Skeletal muscle cell (primary cell): ENCODE data around the gene MIER1.

ENCODE experiments used
- DNase-seq: peaks from one replicate; pipeline ENCODE4 v3.0.0-alpha.2; 2010; ENCODE audit warnings: low read depth
- H3K4me3 ChIP-seq: 2 replicates; pipeline ENCODE4 v1.5.1; 2011; ENCODE audit warnings: low read depth, mild to moderate bottlenecking, control low read depth, low read length, moderate library complexity

The MIER1 gene

DNA sequence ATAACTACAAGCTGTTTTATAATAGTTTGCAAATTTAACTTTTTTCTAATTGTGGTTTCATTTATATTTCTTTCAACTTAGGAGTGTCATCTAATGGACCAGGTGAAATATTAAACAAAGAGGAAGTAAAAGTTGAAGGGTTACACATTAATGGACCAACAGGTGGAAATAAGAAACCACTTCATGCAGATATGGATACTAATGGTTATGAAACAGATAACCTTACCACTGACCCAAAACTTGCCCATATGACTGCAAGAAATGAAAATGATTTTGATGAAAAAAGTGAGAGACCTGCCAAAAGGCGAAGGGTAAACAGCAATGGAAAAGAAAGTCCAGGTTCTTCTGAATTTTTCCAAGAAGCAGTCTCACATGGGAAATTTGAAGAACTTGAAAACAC is 59.7 kb downstream of the MIER1 start:
- no peak overlapping the region for H3K4me3 ChIP-seq
- no peak for DNase-seq

- no peak for DNase-seq
- no peak overlapping the region for H3K4me3 ChIP-seq
Observed at GRCh38 chr1:66985835-66986234, 61.0 kb downstream of the MIER1 start.

DNA sequence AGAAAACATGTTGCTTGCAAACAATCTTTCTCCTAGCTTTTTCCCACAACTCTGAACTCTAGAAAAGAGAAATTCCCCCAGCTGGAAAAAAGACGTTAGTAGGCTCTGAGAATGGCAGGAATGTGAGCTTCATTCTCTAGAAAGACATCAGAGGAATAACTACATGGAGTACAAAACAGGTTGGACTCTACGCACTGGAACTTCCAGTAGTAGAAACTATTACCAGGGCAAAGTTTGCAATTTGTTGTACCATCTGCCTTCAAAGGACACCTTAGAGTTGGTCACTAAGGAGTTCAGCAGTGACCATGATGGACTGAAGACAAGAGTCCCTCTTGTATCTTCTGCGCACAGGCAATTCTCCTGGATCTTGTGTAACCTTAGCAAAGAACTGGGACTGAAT is 68.3 kb downstream of the MIER1 start:
- DNase-seq, result no peak

DNA sequence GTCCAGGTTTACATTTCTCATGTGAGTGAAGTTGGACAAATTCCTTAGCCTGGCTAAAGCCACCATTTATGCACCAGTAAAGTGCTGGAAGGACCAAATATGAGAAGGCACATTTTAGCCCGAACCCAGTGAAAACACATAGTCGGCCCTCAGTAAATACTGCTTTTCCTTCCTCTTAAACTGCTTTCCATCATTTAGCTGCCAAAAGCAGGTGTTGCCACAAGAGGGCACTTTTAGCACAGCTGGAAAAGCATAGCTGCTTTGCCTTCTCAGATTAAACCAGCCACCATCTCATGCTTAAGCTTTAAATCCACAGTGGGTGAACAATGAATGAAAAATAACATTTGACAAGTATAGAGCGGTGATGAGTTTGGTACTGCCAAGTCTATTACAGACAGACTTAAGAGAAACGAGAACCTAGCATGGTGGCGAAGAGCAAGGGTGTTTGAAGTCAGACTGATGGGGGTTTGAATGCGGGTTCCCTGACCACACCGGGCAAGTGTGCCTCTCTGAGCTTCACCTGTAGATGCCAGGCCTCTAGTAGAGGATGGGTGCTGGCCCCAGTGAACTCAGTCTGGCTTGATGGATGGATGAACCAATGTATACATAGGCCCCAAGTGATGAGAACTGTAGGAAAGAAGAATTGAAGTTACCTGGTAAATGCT is 71.4 kb downstream of the MIER1 start:
- no peak overlapping the region for H3K4me3 ChIP-seq
- peak; percentile 31 for DNase-seq

More for the DNA sequence above, 68.3 kb downstream of the MIER1 start:
- H3K4me3 ChIP-seq, result no peak overlapping the region

- no peak for DNase-seq
- no peak overlapping the region for H3K4me3 ChIP-seq
Observed at GRCh38 chr1:66998972-66999371, 74.2 kb downstream of the MIER1 start.

GRCh38 chr1:66999640-67000400 is 75.0 kb downstream of the MIER1 start:
- H3K4me3 ChIP-seq, result no peak overlapping the region
- no peak for DNase-seq

DNA sequence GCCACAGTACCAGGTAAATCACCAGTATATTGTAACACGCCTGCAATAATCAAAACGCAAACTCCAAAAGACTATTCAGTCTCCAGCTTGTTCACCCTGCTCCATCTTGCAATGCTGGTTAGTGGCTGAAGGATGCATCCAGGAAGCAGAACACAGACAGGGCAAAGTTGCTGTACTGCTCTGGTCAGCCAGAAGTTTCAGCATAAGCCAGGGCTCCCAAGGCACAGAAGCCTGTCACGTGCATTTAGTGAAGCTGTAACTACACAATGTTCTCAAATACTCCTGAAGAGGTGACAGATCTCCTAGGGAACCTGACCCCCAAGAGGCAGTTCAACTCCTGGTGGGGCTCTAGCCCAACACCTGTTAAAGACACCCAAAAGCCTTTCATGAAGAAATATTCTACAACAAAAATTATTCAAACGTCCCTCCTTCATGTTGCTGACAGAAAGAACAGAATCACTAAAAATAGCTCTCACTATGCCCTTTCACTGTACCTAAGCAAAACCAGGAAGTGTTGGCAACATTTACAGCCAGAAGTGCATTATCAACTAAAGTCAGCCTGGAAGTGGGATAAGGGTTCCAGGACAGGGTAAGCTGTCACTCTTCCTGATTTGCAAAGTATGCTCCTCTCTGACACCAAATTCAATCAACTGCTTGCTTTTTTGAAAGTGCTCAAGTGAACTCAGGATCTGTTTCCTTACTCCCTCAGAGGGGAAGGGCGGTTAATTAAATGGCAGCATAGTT is 77.1 kb downstream of the MIER1 start:
- no peak for DNase-seq
- H3K4me3 ChIP-seq, result no peak overlapping the region

- peak; percentile 18 for DNase-seq
- no peak overlapping the region for H3K4me3 ChIP-seq
Observed at GRCh38 chr1:67004176-67004575, 79.4 kb downstream of the MIER1 start.

DNA sequence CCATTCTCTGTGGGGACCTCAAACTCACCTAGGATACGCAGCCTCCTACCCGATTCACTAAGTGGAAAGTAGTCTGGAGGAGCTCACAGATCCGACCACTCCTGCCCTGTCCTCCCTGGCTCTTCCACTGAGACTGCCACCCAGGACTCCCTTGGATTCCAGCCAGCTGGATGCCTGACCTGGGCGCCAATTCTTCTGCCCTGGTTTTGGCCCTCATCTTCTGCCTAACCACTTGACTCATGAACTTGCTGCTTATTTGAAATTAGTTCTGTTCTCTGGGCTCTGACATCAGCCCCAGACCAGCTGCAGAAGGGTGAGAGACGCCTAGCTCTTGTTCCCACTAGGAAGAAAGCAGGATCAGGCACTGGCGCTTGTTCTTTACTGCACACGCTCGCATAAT is 80.3 kb downstream of the MIER1 start:
- DNase-seq, result no peak
- H3K4me3 ChIP-seq, result no peak overlapping the region

DNA sequence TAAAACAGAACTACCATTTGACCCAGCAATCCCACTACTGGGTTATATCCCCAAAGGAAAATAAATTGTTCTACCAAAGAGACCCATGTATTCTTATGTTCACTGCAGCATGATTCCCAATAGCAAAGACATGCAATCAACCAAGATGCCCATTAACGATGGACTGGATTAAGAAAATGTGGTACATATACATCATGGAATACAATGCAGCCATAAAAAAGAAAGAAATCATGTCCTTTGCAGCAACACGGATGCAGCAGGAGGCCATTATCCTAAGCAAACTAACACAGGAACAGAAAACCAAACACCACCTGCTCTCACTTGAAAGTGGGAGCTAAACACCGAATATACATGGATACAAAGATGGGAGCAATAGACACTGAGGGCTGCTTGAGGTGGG is 85.0 kb downstream of the MIER1 start:
- no peak for DNase-seq

GRCh38 chr1:67013573-67013972 is 88.8 kb downstream of the MIER1 start:
- DNase-seq, result no peak

More for the DNA sequence above, 85.0 kb downstream of the MIER1 start:
- no peak overlapping the region for H3K4me3 ChIP-seq

GRCh38 chr1:67018574-67018973 is 93.8 kb downstream of the MIER1 start:
- no peak for DNase-seq

More at GRCh38 chr1:67013573-67013972, 88.8 kb downstream of the MIER1 start:
- H3K4me3 ChIP-seq, result no peak overlapping the region

GRCh38 chr1:67019121-67019520 is 94.3 kb downstream of the MIER1 start:
- H3K4me3 ChIP-seq, result no peak overlapping the region
- DNase-seq, result no peak

More at GRCh38 chr1:67018574-67018973, 93.8 kb downstream of the MIER1 start:
- no peak overlapping the region for H3K4me3 ChIP-seq

GRCh38 chr1:67019600-67020136 is 94.9 kb downstream of the MIER1 start:
- peak; percentile 45 for DNase-seq
- no peak overlapping the region for H3K4me3 ChIP-seq

- no peak for DNase-seq
- no peak overlapping the region for H3K4me3 ChIP-seq
Observed at GRCh38 chr1:67020304-67020703, 95.5 kb downstream of the MIER1 start.

DNA sequence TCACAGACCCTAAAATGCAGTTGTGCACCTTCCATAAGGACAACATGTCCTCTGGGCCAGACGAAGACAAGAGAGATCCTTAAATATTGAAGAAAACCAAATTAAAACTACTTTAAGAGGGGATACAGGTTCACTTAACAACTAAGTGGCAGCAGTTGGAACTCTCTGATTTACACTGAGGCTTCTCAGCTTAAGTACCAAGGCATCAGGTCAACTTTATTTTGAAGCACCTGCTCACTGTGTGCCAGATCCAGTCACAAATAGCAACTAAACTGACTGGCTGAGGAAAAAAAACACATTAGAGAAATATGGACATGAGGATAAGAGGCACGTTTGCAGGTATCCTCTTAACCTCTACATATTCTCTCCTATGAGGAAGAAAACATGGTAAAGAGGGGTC is 96.0 kb downstream of the MIER1 start:
- no peak for DNase-seq
- no peak overlapping the region for H3K4me3 ChIP-seq

GRCh38 chr1:67029472-67029871 is 104.7 kb downstream of the MIER1 start:
- no peak overlapping the region for H3K4me3 ChIP-seq
- DNase-seq, result no peak

DNA sequence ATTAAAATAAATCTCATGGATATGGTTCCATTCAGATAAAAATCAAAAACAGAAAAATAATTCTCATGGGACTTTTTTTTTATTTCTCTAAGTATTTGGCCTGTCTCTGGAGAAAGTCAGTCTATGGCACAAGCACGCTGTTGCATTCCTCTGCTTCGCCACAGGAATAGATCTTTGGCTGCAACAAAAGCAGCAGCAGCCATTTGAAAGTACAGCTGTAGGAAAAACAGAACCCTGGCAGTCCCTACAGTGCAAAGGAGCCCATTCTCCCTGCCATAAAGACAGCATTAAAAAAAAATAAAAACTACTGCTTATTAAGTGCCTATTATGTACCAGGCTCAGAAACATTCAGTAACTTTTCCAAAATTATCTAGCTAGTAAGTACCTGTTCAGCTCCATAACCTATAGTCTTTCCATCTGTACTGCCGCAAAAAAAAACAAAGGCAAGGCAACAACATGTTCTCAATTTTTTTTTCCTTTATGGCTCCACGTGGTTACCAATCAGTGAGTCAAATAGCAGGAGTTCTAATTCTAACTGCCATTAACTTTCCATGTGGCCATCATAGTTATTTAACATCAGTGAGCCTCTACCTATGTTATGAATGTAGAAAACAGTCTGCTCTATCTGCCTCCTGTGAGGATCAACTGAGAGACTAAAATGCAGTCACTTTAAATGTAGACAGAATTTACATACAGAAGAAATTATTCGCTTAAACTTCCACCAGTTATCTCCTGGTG is 106.5 kb downstream of the MIER1 start:
- no peak for DNase-seq
- H3K4me3 ChIP-seq, result no peak overlapping the region

- DNase-seq, result no peak
- no peak overlapping the region for H3K4me3 ChIP-seq
Observed at GRCh38 chr1:67031859-67032247, 107.1 kb downstream of the MIER1 start.
